GM19043 (cell line): ENCODE measurements around the gene OPCML.

Source experiments
- ATAC-seq: cut with Tn5 transposase; IDR thresholded peaks from one replicate; pipeline ENCODE4 v1.9.1; 2021; ENCODE audit warnings: low read depth; ENCODE audit not compliant: unreplicated experiment

Gene OPCML

GRCh38 chr11:132840191-132840590 is 692.1 kb downstream of the OPCML start:
- no peak for ATAC-seq

GRCh38 chr11:132839236-132839945 is 692.9 kb downstream of the OPCML start:
- ATAC-seq: no peak

GRCh38 chr11:132838627-132839026 is 693.7 kb downstream of the OPCML start:
- no peak for ATAC-seq

- no peak for ATAC-seq
Observed at GRCh38 chr11:132831272-132831671, 701.0 kb downstream of the OPCML start.

- no peak for ATAC-seq
Observed at GRCh38 chr11:132824642-132825041, 707.7 kb downstream of the OPCML start.

GRCh38 chr11:132822276-132822675 is 710.0 kb downstream of the OPCML start:
- ATAC-seq: no peak

GRCh38 chr11:132821499-132821898 is 710.8 kb downstream of the OPCML start:
- ATAC-seq: no peak

- ATAC-seq: no peak
Observed at GRCh38 chr11:132821014-132821413, 711.3 kb downstream of the OPCML start.

- ATAC-seq: no peak
Observed at GRCh38 chr11:132818951-132819350, 713.4 kb downstream of the OPCML start.

GRCh38 chr11:132817387-132817786 is 714.9 kb downstream of the OPCML start:
- no peak for ATAC-seq

GRCh38 chr11:132814410-132814809 is 717.9 kb downstream of the OPCML start:
- ATAC-seq: no peak

- no peak for ATAC-seq
Observed at GRCh38 chr11:132811649-132812048, 720.7 kb downstream of the OPCML start.

GRCh38 chr11:132809070-132809469 is 723.2 kb downstream of the OPCML start:
- no peak for ATAC-seq

- ATAC-seq: no peak
Observed at GRCh38 chr11:132804258-132804657, 728.0 kb downstream of the OPCML start.

GRCh38 chr11:132803436-132803835 is 728.9 kb downstream of the OPCML start:
- ATAC-seq: no peak

GRCh38 chr11:132802947-132803346 is 729.4 kb downstream of the OPCML start:
- ATAC-seq: no peak

GRCh38 chr11:132793831-132794230 is 738.5 kb downstream of the OPCML start:
- ATAC-seq: no peak

- no peak for ATAC-seq
Observed at GRCh38 chr11:132792341-132793140, 739.8 kb downstream of the OPCML start.

- no peak for ATAC-seq
Observed at GRCh38 chr11:132790971-132791370, 741.3 kb downstream of the OPCML start.

- ATAC-seq: no peak
Observed at GRCh38 chr11:132790466-132790865, 741.8 kb downstream of the OPCML start.

- no peak for ATAC-seq
Observed at GRCh38 chr11:132788816-132789325, 743.4 kb downstream of the OPCML start.

- no peak for ATAC-seq
Observed at GRCh38 chr11:132785878-132786277, 746.4 kb downstream of the OPCML start.
